Measurements from ENCODE around the gene GLDN. TPM values are rescaled to one million over a fixed set of nuclear protein-coding genes. Genes with fewer than 3 reads are reported as not detected.

The GLDN gene
- total RNA-seq, 2 donors from 2014 or later = 1.9 to 9.4 TPM

GRCh38 chr15:51318382-51319150 lies 22.9 kb upstream of the GLDN start:
- H3K27ac ChIP-seq = no peak overlapping the region
- H3K27me3 ChIP-seq = no peaks in the 10 kb centered on the region
- no peak for DNase-seq (ENCODE audit: low spot score)
- TF ChIP-seq, protein P1, sequence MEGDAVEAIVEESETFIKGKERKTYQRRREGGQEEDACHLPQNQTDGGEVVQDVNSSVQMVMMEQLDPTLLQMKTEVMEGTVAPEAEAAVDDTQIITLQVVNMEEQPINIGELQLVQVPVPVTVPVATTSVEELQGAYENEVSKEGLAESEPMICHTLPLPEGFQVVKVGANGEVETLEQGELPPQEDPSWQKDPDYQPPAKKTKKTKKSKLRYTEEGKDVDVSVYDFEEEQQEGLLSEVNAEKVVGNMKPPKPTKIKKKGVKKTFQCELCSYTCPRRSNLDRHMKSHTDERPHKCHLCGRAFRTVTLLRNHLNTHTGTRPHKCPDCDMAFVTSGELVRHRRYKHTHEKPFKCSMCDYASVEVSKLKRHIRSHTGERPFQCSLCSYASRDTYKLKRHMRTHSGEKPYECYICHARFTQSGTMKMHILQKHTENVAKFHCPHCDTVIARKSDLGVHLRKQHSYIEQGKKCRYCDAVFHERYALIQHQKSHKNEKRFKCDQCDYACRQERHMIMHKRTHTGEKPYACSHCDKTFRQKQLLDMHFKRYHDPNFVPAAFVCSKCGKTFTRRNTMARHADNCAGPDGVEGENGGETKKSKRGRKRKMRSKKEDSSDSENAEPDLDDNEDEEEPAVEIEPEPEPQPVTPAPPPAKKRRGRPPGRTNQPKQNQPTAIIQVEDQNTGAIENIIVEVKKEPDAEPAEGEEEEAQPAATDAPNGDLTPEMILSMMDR (IDR thresholded peaks at IDR 0.05) = no peak
- H3K4me1 ChIP-seq = peaks cover 0 to 11% of the 10 kb centered on the region in 2 donors
- H3K4me3 ChIP-seq = no peak overlapping the region
- H3K9me3 ChIP-seq = no peaks in the 10 kb centered on the region
- H3K36me3 ChIP-seq = no peaks in the 10 kb centered on the region

GRCh38 chr15:51319539-51319938 lies 21.9 kb upstream of the GLDN start:
- H3K4me3 ChIP-seq = no peak overlapping the region
- H3K27ac ChIP-seq = no peak overlapping the region
- H3K4me1 ChIP-seq = peaks cover 0 to 11% of the 10 kb centered on the region in 2 donors
- DNase-seq (ENCODE audit: low spot score) = no peak
- no peaks in the 10 kb centered on the region for H3K27me3 ChIP-seq
- TF ChIP-seq, protein P1 (IDR thresholded peaks at IDR 0.05) = no peak
- no peaks in the 10 kb centered on the region for H3K36me3 ChIP-seq
- no peaks in the 10 kb centered on the region for H3K9me3 ChIP-seq

DNA sequence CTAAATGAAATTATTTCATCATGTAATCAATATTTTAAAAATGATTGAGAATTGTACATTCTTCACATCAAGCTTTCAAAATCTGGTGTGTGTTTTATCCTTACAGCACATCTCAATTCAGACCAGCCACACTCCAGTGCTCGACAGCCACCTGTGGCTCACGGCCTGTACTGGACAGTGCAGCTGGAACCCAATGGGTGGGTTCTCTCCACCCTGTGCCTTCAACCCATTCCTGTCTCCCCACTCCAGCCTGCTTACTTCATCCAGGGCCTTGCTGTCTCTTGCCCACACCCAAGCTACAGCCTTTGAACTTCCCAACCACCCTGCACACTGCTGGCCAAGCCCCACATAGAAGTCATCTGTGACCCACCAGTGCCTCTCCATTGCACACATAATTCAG lies 20.6 kb upstream of the GLDN start:
- DNase-seq (ENCODE audit: low spot score) = no peak
- peaks cover 0 to 11% of the 10 kb centered on the region in 2 donors for H3K4me1 ChIP-seq
- no peak overlapping the region for H3K4me3 ChIP-seq
- H3K27ac ChIP-seq = no peak overlapping the region
- no peaks in the 10 kb centered on the region for H3K36me3 ChIP-seq
- TF ChIP-seq, protein P1 (IDR thresholded peaks at IDR 0.05) = no peak
- no peaks in the 10 kb centered on the region for H3K27me3 ChIP-seq
- no peaks in the 10 kb centered on the region for H3K9me3 ChIP-seq

DNA sequence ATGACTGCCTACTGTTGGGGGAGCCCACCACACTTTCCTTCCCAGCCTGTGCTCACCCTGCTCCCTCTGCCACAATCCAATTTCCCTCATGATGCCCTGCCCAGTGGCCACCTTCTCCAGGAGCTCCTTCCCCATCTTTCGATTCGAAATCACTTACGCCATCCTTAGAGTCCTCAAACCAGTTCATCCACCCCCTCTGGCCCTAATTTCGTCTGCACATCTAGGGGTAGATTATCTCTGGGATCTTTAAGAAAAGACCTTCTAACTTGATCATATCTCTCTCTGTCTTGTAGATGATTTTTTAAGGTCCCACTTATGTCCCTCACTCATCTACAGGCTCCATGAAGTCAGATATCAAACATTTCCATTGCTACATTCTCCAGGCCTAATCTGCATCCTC lies 20.1 kb upstream of the GLDN start:
- H3K4me1 ChIP-seq = peaks cover 0 to 11% of the 10 kb centered on the region in 2 donors
- H3K4me3 ChIP-seq = no peak overlapping the region
- TF ChIP-seq, protein P1 (IDR thresholded peaks at IDR 0.05) = no peak
- no peak for DNase-seq (ENCODE audit: low spot score)
- no peaks in the 10 kb centered on the region for H3K36me3 ChIP-seq
- no peak overlapping the region for H3K27ac ChIP-seq
- H3K27me3 ChIP-seq = no peaks in the 10 kb centered on the region
- no peaks in the 10 kb centered on the region for H3K9me3 ChIP-seq

DNA sequence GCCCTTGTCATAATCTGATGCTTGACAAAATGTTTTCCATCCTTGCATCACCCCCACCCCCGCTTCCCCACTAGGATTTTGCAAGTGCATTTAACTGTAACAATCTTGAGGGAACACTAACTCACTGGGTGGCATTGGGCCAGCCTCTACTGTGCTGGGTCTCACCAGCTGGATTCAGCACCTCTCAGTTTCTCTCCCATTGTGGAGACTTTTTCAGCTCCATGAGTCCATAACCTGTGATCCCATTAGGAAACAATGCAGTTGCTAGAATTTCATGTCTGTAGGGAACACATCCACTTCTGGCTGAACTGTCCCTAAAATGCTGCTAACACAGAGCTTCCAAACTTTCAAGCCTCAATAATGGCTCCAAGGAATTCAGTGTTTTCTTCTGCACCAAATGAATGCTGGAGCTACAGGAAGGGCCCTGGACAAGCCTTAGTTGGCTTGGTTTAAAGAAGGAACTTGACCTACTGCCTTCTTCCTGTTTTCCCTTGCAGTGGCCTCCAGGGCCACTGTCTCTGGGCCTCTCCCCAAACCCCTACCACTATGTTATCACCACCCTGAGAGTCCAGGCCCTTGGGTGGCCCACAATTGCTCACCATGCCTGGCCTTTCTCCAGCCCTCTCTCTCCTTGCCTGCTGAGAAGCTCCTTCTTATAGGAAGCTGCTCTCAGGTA lies 18.7 kb upstream of the GLDN start:
- peak; percentile 89 for DNase-seq (ENCODE audit: low spot score)
- Histone ChIP-seq H3K27ac (peak overlapping the region; percentile 23 to 57), H3K4me3 (no peak overlapping the region), H3K27me3 (no peaks in the 10 kb centered on the region), H3K36me3 (no peaks in the 10 kb centered on the region), H3K4me1 (peaks cover 0 to 11% of the 10 kb centered on the region in 2 donors), H3K9me3 (no peaks in the 10 kb centered on the region)
- TF ChIP-seq, protein P1 (IDR thresholded peaks at IDR 0.05) = no peak

Data from right atrium auricular region (tissue), 2 donors.